SW480 (cell line): ENCODE results near the gene PAQR7.
"Not testable (repeated sequence)": the region's sequence is repeated elsewhere in the genome, so short reads cannot be mapped to it uniquely, and the experiment has no call there.

ENCODE experiments used
- DNase-seq: peaks from one replicate; pipeline ENCODE4 v3.0.0-alpha.2; 2016; ENCODE audit warnings: low spot score

Gene PAQR7

GRCh38 chr1:25845664-25846063, 29.8 kb downstream of the PAQR7 start:
- no peak for DNase-seq

- no peak for DNase-seq
Observed at GRCh38 chr1:25844536-25845337, 30.8 kb downstream of the PAQR7 start.

GRCh38 chr1:25843483-25843882, 32.0 kb downstream of the PAQR7 start:
- DNase-seq: no peak

- DNase-seq: not testable (repeated sequence)
Observed at GRCh38 chr1:25839808-25840207, 35.7 kb downstream of the PAQR7 start.

GRCh38 chr1:25837262-25837875, 38.1 kb downstream of the PAQR7 start:
- DNase-seq: peak; percentile 60

GRCh38 chr1:25836695-25837094, 38.8 kb downstream of the PAQR7 start:
- DNase-seq: no peak

- no peak for DNase-seq
Observed at GRCh38 chr1:25834894-25835293, 40.6 kb downstream of the PAQR7 start.

GRCh38 chr1:25833158-25833557, 42.4 kb downstream of the PAQR7 start:
- no peak for DNase-seq

GRCh38 chr1:25832336-25833037, 43.0 kb downstream of the PAQR7 start:
- no peak for DNase-seq

- no peak for DNase-seq
Observed at GRCh38 chr1:25831569-25832196, 43.8 kb downstream of the PAQR7 start.

- DNase-seq: no peak
Observed at GRCh38 chr1:25829046-25829445, 46.5 kb downstream of the PAQR7 start.

GRCh38 chr1:25828491-25828890, 47.0 kb downstream of the PAQR7 start:
- DNase-seq: no peak

GRCh38 chr1:25826571-25826970, 48.9 kb downstream of the PAQR7 start:
- no peak for DNase-seq

GRCh38 chr1:25825605-25826004, 49.9 kb downstream of the PAQR7 start:
- DNase-seq: no peak

GRCh38 chr1:25821630-25822091, 53.8 kb downstream of the PAQR7 start:
- no peak for DNase-seq

GRCh38 chr1:25821112-25821476, 54.4 kb downstream of the PAQR7 start:
- DNase-seq: no peak

- DNase-seq: peak; percentile 58
Observed at GRCh38 chr1:25820247-25821111, 55.0 kb downstream of the PAQR7 start.

- DNase-seq: peak; percentile 82
Observed at GRCh38 chr1:25819491-25820246, 55.8 kb downstream of the PAQR7 start, which contains the start of gene MTFR1L. MTFR1L (plus strand) TSS chr1:25819954; CDS start chr1:25823105, 3,151 bp downstream.

- no peak for DNase-seq
Observed at GRCh38 chr1:25818569-25818968, 56.9 kb downstream of the PAQR7 start.

GRCh38 chr1:25817840-25818501, 57.5 kb downstream of the PAQR7 start:
- no peak for DNase-seq
